ENCODE measurements around the gene LRRC36.

LRRC36 gene

DNA sequence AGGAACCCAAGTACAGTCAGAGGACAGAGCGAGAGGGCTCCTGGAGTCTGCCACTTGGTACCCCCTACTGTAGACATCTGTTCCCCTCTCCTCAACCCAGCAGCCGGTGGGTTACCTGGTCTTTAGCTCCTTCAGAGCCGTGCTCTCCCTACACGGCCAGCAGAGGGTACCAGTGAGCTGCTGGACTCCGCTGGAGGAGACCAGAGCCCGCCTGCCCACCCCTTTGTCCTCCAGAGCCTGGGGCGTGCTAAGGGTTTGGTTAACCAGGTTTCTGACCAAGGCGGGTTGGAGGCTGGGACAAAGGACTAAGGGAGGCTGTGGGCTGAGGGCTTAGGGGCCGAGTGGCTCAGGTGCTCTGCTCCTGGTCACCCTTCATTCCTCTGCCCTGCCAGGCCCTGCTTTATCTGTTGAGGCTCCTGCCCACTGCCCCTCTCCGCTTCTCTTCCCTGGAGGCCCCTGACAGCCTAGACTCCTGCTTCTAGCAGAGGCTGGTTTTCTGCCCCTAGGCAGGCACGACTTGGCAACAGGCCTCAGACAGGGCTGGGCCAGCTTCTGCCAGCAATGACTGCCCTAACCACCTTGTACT is 101.6 kb downstream of the LRRC36 start:
- DNase-seq = peak; percentile 29

DNA sequence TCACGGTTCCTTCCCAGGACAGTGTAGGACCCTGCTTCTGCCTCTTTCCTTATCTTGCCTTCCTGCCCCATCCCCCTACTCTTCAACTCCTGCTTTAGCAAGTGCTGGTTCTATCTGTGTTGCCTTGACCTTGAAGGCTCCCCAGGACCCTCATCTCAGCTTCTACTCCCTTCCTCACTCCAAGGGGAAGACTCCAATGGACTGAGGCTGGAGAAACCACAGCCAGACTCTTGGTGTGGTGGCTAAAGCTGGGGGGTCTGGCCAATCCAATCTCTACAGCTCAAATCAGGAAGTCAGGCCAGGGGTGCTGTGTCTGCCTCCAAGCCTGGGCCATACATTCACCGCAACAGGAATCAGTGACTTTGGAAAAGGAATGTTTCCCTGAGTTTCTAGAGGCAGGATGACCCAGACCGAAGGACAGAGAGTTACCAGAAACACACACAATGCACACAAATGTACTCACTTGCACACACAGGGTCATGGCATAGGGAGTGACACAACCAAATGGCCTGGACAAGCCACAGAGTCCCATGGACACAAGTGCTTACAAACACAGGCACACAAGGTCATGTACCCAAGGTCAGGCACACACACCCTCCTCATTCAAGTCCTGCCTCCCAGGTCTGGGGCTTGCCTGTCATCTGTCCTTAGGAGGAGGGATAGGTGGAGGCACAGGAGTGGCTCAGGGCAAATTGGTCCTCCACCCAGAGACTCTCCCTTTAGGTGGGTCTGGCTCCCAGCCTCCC is 102.6 kb downstream of the LRRC36 start:
- no peak for DNase-seq

DNA sequence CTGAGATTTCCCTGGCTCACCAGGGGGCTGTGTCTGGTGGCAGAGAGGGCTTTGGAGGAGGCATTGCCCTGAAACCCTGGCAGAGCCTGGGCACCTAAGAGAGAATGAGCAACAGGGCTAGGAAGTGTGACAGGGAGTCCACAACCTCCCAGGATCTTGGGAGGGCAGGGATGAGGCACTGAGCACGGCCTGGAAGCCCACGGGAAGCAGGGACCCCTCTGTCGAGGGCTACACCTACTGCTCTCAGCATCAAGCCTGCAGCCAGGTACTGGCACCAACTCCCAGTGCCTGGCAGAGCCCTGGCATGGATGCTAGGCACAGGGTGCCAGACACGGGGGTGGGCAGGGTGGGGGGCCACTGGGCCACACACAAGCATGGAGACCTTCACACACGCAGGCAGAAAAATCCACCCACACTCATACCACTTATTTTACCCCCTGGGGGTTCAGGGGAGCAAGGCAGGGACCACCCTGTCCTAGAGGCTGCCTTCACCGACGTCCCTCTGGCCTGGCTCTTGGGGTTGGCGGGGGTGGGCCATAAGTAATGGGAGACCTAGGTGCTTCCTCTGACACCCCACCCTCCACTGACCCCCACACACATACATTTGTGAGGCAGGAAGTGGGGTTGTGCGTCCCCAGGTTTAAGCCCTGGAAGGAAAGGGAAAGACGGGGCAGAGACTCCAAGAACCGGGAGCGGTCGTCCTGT is 103.3 kb downstream of the LRRC36 start:
- DNase-seq = no peak

DNA sequence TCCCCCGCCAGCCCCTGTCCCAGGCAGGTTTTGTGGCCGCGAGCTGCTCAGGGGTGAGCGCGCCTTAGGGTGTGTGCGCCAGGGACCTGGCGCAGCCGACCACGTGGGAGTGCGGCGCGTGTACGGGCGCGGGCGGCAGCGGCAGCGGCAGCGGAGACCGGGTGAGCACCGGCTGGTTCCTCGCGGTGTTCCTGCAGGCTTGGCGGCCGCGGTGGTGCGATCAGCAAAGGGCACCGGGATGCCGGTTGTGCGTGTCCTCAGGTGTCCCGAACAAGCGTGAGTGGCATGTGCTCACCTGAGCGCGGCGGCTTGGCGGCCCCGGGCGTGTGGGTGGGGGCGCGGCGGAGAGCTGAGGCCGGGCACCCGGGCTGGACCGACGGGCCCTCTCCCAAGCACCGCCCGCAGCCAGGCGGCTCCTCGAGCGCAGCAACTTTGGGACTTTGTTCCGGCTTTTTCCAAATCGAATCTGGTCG is 103.9 kb downstream of the LRRC36 start:
- no peak for DNase-seq

DNA sequence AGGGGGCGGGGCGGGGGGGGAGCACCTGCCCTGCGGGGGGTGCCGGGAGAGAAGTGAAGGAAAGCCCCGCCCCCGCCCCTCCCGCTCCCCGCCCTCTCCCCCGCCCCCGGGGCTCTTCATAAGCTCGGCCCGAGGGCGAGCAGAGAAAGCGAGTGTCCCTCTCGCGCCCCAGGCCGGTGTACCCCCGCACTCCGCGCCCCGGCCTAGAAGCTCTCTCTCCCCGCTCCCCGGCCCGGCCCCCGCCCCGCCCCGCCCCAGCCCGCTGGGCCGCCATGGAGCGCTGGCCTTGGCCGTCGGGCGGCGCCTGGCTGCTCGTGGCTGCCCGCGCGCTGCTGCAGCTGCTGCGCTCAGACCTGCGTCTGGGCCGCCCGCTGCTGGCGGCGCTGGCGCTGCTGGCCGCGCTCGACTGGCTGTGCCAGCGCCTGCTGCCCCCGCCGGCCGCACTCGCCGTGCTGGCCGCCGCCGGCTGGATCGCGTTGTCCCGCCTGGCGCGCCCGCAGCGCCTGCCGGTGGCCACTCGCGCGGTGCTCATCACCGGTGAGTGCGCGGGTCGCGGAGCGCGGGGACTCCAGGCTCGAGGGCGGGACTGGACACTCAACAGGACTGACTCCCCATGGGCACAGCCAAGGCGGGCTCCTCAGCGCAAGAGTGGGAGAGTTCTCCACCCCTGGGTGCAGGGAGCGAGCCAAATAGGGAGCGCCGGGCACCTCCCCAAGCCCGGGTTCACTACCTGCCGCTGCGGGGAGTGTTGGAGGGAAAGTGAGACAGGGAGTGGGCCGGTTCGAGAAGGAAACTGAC is 104.6 kb downstream of the LRRC36 start, which contains the start of gene HSD11B2:
Gene HSD11B2, plus strand, starts transcription at position 145 of the 798 bp plus-strand sequence. Its CDS starts 128 bp downstream, at position 273.
- peak; percentile 36 for DNase-seq

DNA sequence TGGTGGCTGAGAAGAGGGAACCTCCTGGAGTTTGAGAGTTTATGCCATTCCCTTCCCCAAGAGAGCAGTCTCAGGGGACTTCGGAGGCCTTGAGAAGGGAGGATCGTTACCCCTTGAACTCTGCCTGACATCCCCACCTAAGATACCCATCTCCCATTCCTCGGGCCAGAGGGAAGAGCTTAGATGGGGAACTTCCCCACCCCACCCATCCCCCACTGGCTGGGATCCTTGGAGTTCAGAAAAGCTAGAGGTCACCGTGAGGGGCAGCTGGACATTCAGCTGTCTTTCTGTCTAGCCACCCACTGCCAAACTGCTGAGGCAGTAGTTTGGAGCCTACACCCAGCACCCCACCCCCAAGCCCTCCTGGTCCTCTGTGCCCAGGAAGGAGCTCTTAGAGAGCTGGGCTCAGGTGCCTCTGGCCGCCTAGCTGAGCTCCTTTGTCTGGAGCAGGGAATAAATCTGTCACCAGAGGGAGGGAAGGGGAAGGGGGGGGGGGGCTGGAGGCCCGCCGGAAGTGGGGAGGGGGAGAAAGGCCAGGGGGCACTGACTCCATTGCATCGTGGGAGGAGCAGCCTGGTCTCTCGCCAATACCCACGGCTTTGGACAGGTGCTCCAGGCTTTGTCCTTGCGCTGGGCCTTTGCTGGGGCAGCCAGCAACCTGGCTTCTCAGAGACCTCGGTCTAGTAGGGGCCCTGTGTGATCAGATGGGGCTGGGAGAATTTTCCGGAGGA is 105.3 kb downstream of the LRRC36 start:
- no peak for DNase-seq

DNA sequence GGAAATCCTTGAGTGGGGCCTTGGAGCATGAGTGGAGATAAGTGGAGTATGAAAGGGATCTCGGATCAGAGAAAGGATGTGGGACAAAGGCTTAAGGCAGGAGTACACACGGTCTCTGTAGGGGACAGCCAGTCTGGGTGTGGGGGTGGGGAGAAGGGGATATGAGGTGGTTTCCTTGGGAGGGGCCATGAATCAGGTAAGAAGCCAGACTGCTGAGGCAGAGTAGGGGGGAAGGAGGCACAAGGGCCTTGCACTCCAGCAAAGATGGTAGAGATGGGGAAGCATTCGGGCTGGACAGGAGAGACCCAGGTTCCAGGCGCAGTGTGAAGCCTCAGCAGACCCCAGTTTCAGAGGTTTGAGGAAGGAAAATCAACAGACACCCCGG is 105.9 kb downstream of the LRRC36 start:
- no peak for DNase-seq

DNA sequence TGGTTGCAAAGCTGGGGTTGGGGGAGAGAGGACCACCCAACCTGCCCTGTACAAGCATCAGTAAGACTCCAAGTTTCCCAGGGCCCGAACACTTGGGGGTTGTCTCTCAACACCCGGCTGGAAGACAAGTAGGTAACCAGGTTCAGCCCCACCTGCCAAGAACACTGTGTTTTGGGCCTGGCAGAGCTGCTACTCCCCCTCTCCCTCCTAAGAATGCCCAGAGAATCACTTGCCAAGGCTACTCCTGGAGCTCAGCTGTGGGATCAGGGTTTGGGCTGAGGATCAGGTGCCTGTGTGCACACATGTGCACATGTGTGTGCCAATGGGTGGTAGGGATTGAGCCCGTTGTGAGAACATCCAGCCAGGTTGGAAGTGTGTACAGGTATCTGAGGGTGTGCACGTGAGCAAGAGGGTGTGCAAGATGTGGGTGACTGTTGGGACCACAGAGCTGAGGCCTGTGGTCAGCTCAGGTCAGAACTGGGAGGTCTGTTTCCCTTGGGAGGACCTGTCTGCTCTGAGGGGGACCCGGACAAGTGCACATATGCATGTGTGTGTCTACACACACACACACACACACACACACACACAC is 106.6 kb downstream of the LRRC36 start:
- DNase-seq = no peak

Measured in HCEC 1CT (cell line).